Amniotic epithelial cell (primary cell): ENCODE results near the gene FBXW12.
"Not testable (repeated sequence)": the region's sequence is repeated elsewhere in the genome, so short reads cannot be mapped to it uniquely, and the experiment has no call there.

Experiments used
- DNase-seq: peaks from one replicate; pipeline ENCODE4 v3.0.0-alpha.2; 2010; ENCODE audit warnings: low read depth

The FBXW12 gene

DNA sequence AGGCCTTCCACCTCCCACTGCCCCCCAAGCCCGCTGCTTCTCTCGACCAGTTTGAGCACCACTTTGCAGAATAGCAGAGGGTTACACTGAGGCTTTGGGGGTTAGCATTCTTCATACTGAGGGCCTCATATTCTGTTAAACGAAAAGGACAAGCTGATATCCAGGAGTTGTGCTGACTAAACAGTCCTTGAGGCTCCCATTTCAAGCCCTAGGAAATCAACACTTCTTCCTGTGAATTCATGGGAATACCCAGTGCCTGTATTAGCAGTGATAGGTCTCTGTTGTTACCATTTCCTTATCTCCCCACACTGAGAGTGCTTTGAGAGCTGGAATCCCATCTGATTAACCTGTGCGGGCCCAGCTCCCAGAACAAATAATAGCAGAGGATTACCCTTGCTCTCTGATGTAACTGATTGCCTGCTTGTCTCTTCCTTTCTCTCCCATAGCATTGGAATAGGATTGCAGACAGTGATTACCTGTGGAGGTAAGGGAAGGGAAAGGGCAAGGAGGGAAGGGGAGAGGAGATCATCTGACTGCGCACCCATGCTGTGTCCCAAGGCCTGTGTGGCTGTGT is 930 bp downstream of the FBXW12 start:
- DNase-seq: no peak

DNA sequence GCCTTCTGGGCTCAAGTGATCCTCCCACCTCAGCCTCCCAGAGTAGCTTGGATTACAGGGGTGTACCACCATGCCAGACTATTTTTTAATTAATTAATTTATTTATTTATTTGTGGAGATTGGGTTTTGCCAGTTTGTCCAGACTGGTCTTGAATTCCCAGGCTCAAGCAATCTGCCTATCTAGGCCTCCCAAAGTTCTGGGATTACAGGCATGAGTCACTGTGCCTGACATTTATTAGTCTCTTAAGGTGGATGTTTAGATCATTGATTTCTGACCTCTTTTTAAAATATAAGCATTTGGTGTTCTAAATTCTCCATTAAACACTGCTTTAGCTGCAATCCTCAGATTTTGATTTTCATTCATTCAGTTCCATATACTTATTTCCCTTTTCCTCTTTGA is 15.6 kb downstream of the FBXW12 start:
- DNase-seq: no peak

DNA sequence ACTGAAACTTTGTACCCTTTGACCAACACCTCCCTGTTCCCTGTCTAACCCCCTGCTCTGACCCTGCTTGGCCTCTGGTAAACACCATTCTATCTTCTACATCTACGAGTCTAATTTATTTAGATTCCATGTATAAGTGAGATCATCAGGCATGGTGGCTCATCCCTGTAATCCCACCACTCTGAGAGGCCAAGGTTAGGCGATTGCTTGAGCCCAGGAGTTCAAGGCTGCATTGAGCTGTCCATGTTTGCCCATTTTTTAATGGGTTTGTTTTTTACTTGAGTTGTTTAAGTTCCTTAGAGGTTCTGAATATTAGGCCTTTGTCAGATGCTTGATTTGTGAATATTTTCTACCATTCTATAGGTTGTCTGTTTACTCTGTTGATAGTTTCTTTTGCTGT is 16.9 kb downstream of the FBXW12 start:
- DNase-seq: no peak

DNA sequence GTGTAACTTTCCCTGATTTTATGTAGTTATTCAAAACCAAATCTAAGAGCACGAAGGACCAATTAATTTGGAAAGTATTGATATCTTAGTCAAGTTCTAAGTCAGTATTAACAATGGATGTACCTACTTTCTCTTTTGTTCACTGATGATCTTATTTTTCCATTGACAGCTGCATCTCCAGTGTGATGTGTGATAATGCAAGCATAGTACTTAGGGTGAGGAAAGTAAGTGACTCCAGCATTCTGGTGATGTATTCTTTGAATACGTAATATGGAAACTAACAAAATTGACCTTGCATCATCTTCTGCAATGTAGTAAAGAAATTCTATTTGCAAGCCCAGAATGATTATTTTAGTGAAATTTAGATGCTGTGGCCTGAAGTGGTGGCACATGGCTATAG is 22.4 kb downstream of the FBXW12 start:
- DNase-seq: no peak

DNA sequence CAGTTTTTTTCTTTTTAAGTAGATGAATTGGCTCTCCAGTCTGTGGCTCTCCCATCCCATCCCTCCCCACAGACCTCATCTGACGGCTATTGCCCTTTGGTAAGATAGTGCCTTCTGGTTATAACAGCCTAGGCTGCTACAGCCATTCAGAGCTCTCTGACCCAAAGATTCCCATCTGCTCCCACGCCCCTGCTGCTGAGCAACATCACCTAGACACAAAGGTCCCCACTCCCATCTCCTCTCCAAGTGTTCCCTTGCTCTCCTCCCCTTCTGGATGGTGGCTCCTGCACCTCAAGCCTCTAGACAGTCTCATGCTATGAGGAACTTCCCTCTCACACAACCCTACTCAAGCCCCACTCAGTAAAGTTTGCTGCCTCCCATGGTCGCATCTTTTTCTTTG is 23.7 kb downstream of the FBXW12 start:
- no peak for DNase-seq

DNA sequence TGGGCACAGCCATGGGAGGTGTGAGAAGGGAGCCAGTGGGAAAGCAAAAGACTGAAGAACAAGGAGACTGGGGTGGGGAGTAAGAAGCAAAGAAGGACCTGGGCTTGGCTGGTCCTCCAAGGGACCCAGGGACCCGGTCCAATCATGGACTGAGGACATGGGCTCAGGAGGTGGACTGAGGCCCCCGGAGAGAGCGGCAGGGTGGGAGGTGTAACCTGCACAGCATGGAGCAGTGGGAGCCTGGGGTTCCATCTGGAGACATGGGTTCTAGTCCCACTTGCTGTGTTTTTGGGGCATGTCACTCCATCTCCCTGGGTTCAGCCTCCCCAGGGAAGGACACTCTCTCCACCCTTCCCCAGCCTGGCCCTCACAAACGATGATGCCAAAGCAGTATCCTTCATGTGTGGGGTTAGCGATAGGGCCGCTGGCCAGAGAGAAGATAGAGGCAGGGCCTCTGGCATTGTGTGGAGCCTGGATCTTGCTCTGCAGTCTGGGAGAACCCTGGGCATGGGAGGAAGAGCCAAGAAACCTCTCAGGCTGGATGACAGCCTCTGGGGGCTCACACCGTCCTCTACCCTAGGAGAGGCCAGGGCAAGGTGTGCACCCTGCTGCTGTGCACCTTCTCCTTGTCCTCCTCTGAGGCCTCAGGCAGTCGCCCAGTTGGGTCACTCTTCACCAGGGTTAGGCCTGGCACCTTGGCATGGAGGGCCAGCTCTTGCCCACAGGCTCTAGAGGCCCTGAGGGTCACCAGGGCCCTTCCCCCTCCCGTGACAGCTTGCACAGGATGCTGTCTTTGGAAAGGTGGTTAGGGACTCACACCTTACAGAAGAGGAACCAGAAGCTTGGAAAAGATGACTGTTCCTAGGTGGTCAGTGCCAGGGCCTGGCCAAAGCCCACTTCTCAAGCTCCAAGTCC is 26.0 kb downstream of the FBXW12 start:
- no peak for DNase-seq

DNA sequence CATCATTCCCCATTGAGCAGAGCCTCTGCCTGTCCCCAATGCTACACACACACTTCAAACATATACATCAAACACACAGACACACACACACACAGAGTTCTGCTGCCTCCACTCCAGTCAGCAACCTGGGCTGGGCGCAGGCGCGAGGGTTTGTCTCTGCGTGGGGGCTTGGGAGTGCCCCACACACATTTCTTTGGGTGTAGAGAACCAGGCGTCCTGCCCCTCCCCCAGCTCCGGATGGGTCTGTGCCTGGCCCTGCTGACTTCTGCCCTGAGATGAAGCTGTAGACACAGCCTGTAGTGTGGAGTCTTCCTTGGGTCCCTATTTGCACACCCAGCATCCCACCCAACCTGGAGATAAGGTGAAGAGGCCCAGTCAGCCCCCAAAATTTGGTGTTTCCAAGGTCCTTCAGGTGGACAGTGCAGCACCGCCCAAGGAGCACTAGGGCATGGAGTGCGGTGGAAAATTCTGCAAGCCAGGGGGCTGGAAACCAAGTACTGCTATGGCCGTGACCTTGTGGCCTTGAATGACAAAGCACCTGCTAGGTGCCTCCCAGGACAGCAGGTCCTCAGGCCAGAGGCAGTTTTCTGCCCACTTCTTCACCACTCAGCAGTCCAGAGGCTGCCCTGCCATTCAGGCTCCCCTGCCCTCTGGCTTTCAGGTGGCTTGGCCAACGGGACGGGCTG is 26.8 kb downstream of the FBXW12 start:
- DNase-seq: peak; percentile 10

DNA sequence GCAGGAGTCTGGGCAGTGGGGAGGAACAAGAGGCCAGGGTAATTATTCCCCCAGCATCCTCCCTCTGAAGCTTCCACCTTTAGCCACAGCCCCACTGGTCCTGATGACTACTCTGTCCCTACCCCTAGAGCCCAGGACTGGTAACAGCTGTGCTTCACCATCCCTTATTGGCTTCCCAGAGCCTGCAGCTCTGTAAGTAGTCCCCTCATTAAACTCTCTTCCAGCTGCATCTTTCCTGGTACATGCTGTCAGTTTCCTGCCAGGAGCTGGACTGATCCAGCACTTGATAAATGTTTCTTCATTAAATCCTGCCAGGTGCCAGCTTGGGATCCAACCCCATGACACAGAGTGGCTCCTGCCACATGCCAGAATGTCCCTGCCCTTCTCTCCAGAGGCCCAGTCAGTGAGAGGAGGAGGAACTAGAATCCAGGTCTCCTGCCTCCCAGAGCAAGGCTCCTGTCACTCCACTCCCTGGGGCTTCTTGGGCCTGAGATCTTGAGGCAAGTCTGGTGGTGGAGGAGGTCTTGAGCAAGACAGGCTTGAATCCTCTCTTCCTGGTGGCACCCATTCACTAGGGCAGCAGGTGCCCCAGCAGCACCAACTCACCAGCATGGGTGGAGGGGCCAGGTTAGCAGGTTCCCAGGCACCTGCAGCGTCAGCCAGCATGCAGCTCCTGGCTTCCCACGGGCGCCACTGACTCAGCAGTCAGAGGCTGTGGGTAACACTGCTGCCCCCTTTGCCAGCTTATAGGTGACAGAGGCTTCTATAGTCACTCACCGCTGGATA is 27.6 kb downstream of the FBXW12 start:
- DNase-seq: no peak

DNA sequence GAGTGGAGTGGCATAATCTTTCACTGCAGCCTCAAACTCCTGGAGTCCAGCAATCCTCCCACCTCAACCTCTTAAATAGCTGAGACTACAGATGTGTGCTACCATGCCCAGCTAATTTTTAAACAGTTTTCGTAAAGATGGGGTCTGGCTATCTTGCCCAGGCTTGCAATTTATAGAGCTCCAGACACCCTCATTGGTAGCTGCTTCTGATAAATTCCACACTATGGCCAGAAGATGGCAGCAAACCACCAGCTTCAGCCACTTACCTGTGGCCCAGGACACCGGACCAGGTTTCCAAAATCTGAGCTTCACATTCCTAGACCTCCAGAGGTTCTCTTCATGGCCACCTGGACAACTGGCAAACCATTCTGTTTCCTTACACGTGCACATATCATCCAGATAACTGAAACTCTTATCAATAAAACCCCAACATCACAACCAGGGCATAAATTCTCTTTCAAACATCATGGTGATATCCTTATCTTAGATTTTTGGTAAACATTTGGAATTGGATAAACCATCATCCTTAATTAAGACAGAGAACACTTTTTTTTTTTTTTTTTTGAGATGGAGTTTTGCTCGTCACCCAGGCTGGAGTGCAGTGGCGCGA is 28.9 kb downstream of the FBXW12 start:
- peak; percentile 47 for DNase-seq

DNA sequence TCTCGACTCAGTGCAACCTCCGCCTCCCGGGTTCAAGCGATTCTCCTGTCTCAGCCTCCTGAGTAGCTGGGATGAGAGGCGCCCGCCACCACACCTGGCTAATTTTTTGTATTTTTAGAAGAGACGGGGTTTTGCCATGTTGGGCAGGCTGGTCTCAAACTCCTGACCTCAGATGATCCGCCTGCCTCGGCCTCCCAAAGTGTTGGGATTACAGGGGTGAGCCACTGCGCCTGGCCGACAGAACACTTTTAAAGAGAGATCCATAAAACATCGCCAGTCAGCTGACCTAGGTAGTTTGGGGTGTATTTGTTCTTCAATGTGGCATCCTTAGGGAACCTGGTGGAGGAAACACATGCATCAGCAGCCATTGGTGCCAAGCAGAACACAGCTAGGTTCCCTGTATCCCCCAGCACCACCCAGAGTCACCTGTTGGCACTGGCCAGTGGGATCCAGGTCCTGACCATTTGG is 29.4 kb downstream of the FBXW12 start:
- DNase-seq: not testable (repeated sequence)

DNA sequence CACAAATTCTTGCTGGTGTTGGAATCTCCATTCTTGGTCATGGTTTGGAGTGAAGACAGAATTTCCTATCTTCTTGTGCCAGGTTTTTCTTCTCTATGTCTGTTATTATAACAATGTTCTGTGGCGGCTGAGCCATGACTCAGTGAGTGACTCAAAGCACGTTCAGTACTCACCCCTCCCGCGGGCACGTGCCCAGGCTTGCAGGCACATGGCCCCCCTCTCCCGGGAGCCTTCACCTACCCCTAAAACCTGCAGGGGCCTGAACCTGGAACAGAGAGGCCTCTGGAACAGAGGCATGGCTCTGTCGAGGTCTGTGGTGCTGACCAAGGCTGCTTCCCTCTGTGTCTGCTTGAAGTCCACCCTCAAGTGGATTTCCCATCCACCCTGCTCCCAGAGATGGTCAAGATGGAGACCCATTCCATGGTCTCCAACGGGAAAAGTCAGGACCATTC is 30.3 kb downstream of the FBXW12 start:
- DNase-seq: peak; percentile 85

DNA sequence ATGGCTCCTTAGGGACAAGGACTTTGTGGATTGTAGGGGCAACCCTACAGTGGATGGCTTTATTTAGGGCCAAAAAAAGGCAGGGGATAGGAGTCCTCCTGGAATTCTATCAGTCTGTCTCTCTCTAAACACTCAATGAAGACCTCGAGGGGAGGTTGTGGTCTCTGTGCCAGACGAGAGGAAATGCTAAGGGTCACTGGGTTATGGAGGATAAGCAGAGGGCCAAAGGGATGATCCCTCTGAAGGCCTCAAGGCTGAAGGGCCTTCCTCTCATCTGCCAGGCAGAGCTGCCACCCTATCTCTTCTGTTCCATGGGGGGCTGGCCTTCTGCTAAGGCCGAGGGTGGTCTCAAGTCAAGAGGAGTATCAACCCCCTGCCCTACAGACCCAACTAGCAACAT is 30.9 kb downstream of the FBXW12 start:
- no peak for DNase-seq

DNA sequence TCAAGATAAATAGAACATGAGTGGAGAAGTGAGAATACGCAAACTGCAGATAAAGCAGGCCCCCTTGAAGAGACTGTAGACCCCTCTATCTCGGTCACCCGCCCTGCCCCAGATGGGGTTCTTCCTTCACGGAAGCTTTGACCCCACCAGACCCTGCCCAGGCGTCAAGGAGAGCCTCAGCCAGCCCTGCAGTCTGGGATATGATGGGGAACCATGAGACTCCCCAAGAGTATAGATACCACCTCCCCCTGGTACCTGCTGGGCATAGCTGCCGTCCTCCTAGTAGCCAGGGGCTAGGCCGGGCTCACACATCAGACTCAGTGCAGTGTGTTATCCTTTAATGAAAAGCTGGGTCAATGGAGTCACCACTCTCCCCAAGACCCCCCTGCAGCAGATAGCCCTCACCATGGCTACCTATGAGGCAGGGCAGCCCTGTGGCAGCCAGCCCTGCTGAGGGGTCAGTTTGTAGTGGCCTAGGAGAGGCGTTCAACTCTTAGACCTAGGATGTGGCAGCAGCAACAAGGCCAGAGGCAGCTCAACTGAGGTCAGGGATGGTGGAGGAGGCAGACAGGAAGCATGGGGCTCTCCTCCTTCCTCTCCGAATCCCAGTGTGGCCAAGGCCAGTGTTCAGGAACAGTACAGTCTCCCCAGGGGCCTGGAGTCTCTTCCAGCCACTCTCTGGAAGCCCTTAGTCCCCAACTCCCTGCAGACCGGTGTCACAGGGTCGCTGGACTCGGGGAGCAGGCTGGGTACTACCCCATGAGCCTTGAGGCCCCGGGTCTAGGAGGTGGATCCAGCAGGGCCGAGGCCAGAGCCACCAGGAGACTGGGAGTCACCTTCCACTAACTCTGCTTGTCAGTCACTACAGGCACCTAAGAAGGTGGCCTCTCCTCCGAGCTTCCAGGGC is 31.8 kb downstream of the FBXW12 start:
- no peak for DNase-seq

DNA sequence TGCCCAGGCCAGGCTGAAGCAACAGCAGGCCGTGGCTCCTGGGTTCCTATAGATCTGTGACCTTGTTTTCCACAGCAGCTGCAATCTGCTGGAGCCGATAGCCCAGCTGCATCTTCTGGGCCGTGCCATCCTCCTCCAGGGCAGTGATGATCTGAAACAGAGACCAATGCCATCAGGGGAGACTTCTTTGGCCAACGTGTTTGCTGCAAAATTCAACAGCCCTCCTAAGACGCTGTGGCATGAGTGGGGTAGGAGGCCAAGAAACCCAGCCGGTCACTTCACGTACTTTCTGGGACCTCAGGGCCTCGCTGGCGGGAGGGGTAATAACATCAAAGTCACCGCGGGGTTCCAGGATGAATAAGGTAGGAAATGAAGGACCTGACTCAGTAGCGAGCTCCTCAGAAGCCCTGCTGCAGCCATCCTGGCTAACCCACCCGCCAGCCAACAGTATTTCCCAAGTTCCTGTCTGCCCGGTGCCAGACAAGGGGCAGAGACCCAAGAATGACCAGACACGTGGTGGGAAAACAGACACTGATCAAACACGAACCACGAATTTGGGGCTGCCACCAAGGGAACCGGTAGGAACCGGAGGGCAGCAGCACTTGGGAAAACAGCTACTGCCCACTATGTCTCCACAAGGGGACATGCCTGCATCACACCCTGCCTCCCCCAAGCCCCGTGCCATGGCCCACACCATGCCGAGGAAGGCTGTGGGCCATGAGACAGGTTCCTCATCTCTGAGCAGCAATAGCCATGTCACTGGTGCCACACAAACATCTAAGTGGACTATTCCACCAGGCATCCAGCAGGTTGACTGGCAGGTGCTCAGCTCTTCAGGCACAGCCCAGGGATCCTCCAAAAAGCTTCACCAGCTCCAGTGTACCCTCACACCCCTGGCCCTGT is 32.7 kb downstream of the FBXW12 start:
- no peak for DNase-seq

DNA sequence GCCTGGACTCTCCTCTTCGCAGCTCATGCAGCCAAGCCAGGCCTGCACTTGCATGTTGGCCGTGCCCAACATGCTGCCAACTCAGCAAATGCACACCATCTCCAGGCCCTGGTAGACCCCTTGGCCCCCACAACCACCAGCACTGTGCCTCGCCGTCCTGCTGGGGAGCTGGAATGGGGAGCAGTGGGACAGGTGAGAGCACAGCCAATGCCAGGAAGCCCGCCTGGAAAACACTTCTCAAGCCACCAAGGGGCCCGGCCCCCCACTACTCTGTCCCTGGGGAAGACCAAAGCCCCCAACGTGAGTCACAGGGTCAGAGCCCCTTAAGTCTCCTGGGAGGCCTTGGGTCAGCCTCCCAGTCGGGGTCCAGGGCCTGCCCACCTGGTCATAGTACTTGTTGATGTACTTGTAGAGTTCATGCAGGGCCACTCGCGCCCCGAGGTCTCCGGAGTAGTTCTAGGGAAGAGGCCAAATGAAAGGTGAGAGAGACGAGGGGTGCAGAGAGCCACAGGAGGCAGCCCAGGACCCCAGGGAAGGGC is 33.4 kb downstream of the FBXW12 start:
- DNase-seq: no peak

DNA sequence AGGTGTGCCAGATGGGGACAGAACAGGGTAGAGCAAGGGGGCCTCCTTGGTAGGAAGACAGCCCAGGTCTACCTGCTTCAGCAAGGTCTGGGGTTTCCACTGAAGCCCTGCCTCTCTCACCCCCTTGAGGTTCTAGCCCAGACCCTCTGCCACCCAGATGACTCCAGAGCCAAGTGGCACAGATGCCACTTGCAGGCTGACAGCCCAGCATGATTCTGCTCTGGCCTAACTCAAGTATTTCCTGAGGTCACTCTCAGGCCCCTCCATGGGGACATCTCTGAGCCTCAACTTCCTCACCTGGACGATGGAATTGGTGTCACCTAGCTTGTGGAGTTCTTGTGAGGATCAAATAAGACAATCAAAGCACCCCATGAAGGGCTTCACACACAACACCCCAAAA is 34.0 kb downstream of the FBXW12 start:
- DNase-seq: no peak

DNA sequence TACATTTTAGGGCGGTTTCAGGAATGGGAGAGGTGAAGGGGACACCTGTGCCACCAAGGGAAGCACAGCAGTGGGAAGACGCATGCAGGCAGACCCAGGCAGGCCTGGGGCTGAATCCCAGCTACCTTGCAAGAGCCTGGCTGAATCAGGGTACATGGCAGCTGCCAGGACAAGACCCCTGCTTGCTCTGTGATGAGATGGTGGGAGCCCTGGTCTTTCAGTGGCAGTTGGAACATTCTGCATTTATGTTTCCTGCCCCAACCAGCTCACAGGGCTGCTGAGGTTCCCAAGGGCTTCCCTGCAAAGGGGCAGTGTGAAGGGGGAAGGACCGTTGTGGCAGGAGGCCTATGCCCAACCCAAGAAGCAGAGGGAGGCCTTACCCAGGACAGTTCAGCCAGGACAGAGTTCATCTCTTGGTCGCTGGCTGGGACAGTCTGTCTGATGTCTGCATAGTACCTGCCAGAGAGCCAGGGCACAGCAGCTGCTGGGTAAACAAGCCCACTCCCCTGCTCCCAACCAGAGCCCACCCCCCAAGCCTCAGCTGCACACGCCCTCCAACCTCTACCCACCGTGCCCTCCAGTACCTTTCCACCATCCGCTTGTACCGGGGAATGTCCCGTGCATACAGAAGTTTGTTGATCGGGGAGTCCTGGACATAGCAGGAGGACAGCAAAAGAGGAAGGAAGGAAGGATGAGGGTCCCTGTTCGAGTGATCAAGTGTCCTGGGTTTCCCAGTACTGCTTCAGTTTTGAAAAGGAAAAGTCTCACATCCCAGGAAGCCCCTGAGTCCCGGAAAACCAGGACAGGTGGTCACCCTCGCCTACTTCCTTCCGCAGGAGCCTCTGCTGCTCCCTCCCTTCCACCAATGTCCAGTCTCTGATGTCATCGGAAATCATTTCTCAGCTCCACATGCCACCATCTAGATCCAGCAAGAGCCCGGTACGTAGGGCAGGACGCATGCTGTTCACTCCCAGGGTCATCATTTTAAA is 34.7 kb downstream of the FBXW12 start:
- DNase-seq: no peak

DNA sequence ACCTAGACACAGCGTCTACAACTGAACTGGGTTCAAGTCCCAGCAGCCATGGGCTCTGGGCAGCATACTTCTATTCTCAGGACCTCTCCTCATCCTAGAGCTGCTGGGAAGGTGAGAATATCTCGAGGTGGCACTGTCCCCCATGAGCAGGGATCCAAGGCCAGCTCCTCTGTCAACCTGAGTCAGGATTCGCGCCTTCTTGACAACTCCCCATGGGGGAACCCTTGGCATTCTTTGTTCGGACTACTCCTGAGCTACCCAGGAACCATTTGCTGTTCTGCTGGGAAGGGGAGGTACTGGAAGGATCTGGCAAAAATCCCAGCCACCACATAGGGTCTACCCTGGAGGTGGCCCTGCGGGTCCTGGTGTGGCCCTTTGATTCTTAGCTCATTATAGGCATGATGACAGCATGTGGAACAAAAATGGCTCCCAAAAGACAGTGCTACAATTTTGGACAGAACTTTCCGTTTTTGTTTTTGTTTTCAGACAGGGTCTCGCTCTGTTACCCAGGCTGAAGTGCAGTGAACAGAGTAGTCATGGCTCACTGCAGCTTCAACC is 35.6 kb downstream of the FBXW12 start:
- DNase-seq: no peak
